GM23338 (cell line): ENCODE data around the gene SLC48A1. TPM values are rescaled to one million over a fixed set of nuclear protein-coding genes. Genes with fewer than 3 reads are reported as not detected.

Source experiments
- ATAC-seq: fragments of 200-7000 bp; cut with Tn5 transposase; 3 replicates; pipeline ENCODE4 v1.9.1; 2020
- DNase-seq: peaks from one replicate; pipeline ENCODE4 v3.0.0-alpha.2; 2015; ENCODE audit warnings: low spot score
- H2AFZ ChIP-seq: fragments of 200-600 bp; sonication (generic); 2 replicates; pipeline ENCODE4 v1.8.0; 2016; ENCODE audit warnings: antibody characterized with exemption, mild to moderate bottlenecking, moderate library complexity
- H3F3A ChIP-seq: fragments of 200-600 bp; sonication (generic); replicated peaks from 2 replicates; pipeline ENCODE4 v1.8.0; 2017; ENCODE audit warnings: antibody characterized with exemption, mixed run types, low read depth
- H3K27ac ChIP-seq: fragments of 200-600 bp; sonication (generic); 2 replicates; pipeline ENCODE4 v1.6.1; 2016; ENCODE audit warnings: low read depth
- H3K27me3 ChIP-seq: fragments of 200-600 bp; sonication (generic); 2 replicates; pipeline ENCODE4 v1.8.0; 2016; ENCODE audit warnings: mild to moderate bottlenecking, mixed run types, moderate library complexity; ENCODE audit not compliant: insufficient read depth
- H3K36me3 ChIP-seq: fragments of 200-600 bp; sonication (generic); 2 replicates; pipeline ENCODE4 v1.8.0; 2016; ENCODE audit warnings: mild to moderate bottlenecking; ENCODE audit not compliant: insufficient read depth
- H3K4me1 ChIP-seq: fragments of 200-600 bp; sonication (generic); 2 replicates; pipeline ENCODE4 v1.8.0; 2016; ENCODE audit warnings: mild to moderate bottlenecking, moderate library complexity; ENCODE audit not compliant: insufficient read depth
- H3K4me2 ChIP-seq: fragments of 200-600 bp; sonication (generic); 2 replicates; pipeline ENCODE4 v1.7.1; 2017; ENCODE audit warnings: mixed run types
- H3K4me3 ChIP-seq: fragments of 200-600 bp; sonication (generic); 2 replicates; pipeline ENCODE4 v1.6.1; 2016; ENCODE audit warnings: mixed run types
- H3K79me2 ChIP-seq: fragments of 200-600 bp; sonication (generic); replicated peaks from 2 replicates; pipeline ENCODE4 v1.8.0; 2017; ENCODE audit warnings: mild to moderate bottlenecking; ENCODE audit not compliant: insufficient read depth
- H3K9me2 ChIP-seq: fragments of 200-600 bp; sonication (generic); 2 replicates; pipeline ENCODE4 v1.8.0; 2017; ENCODE audit not compliant: insufficient read depth
- H4K20me1 ChIP-seq: fragments of 200-600 bp; sonication (generic); replicated peaks from 2 replicates; pipeline ENCODE4 v1.8.0; 2017; ENCODE audit warnings: mild to moderate bottlenecking; ENCODE audit not compliant: insufficient read depth
- H3K27ac Mint-ChIP-seq: 2 replicates; pipeline ENCODE4 v1.8.0; 2020; ENCODE audit warnings: inconsistent platforms, mild to moderate bottlenecking, moderate library complexity, mixed read lengths
- H3K27me3 Mint-ChIP-seq: 3 replicates; pipeline ENCODE4 v1.8.0; 2022; ENCODE audit warnings: low read depth, mild to moderate bottlenecking, moderate library complexity, mixed read lengths, inconsistent platforms; ENCODE audit not compliant: insufficient read depth, poor library complexity
- H3K36me3 Mint-ChIP-seq: 3 replicates; pipeline ENCODE4 v1.8.0; 2021; ENCODE audit warnings: low read depth, mild to moderate bottlenecking, inconsistent platforms, moderate library complexity, mixed read lengths
- H3K4me1 Mint-ChIP-seq: 3 replicates; pipeline ENCODE4 v1.8.0; 2020; ENCODE audit warnings: mild to moderate bottlenecking, inconsistent platforms, mixed read lengths
- H3K4me3 Mint-ChIP-seq: 3 replicates; pipeline ENCODE4 v1.8.0; 2021; ENCODE audit warnings: moderate library complexity, mild to moderate bottlenecking, inconsistent platforms, mixed read lengths
- H3K9me3 Mint-ChIP-seq: 3 replicates; pipeline ENCODE4 v1.8.0; 2020; ENCODE audit warnings: moderate library complexity, mild to moderate bottlenecking, inconsistent platforms, mixed read lengths
- CREB1 ChIP-seq: fragments of 250-450 bp; sonication (Bioruptor Pico); IDR thresholded peaks from 2 replicates; pipeline ENCODE4 v1.5.0; 2020; ENCODE audit warnings: low read depth, mild to moderate bottlenecking, moderate library complexity
- EZH2 ChIP-seq: fragments of 200-600 bp; sonication (generic); IDR thresholded peaks from one replicate; pipeline ENCODE4 v1.8.0; 2017; ENCODE audit warnings: antibody characterized with exemption, mild to moderate bottlenecking, low read depth; ENCODE audit not compliant: unreplicated experiment
- EZH2phosphoT487 ChIP-seq: fragments of 200-600 bp; sonication (generic); IDR thresholded peaks from one replicate; pipeline ENCODE4 v1.8.1; 2018; ENCODE audit warnings: antibody characterized with exemption; ENCODE audit not compliant: unreplicated experiment
- JUNB ChIP-seq: IDR thresholded peaks from one replicate; pipeline ENCODE4 v1.6.1; 2016; ENCODE audit warnings: antibody characterized with exemption; ENCODE audit not compliant: unreplicated experiment
- NANOG ChIP-seq: IDR thresholded peaks from 2 replicates; pipeline ENCODE4 v1.6.1; 2016; ENCODE audit warnings: antibody characterized with exemption, borderline replicate concordance
- POLR2AphosphoS5 ChIP-seq: IDR thresholded peaks from 2 replicates; pipeline ENCODE4 v1.6.1; 2016; ENCODE audit warnings: antibody characterized with exemption, low read depth
- STAT1 ChIP-seq: IDR thresholded peaks from one replicate; pipeline ENCODE4 v1.6.1; 2016; ENCODE audit warnings: antibody characterized with exemption; ENCODE audit not compliant: unreplicated experiment
- ZNF114 ChIP-seq: fragments of 250-450 bp; sonication (Bioruptor Pico); IDR thresholded peaks from 2 replicates; pipeline ENCODE4 v1.5.0; 2020; ENCODE audit warnings: mild to moderate bottlenecking, moderate library complexity
- ZNF331 ChIP-seq: fragments of 250-450 bp; sonication (Bioruptor Pico); IDR thresholded peaks from 2 replicates; pipeline ENCODE4 v1.5.0; 2020; ENCODE audit warnings: low read depth, mild to moderate bottlenecking, moderate library complexity
- polyA plus RNA-seq: library from polyadenylated mRNA; unstranded; fragments of >200 nt; fragmentation: Nextera tagmentation; extraction: Ambion mirVana; gene quantifications from 2 replicates; pipeline ENCODE4 v1.2.1, GENCODE V29; 2016
- total RNA-seq: library from RNA; depleted of rRNA; stranded (reverse); fragments of >200 nt; shearing (Covaris generic); gene quantifications from 2 replicates; pipeline ENCODE4 v1.2.3, GENCODE V29; 2014
- TF ChIP-seq, protein P1 (sequence below): IDR thresholded peaks from one replicate; pipeline ENCODE4 v1.6.1; 2018; ENCODE audit warnings: antibody characterized with exemption; ENCODE audit not compliant: unreplicated experiment
- TF ChIP-seq, protein P2 (sequence below), 2 experiments: fragments of 200-600 bp in 1 of 2; sonication (generic) in 1 of 2; conservative IDR thresholded peaks; 2 replicates each; pipeline versions ENCODE4 v1.5.1 to v1.6.1; 2016 to 2017; ENCODE audit warnings: antibody characterized with exemption in 2 of 2, low read depth in 2 of 2, mild to moderate bottlenecking in 2 of 2, moderate library complexity in 1 of 2
- TF ChIP-seq, protein P3 (sequence below): fragments of 250-450 bp; sonication (Bioruptor Pico); IDR thresholded peaks from 2 replicates; pipeline ENCODE4 v1.5.0; 2020; ENCODE audit warnings: mild to moderate bottlenecking, moderate library complexity
- TF ChIP-seq, protein P4 (sequence below): IDR thresholded peaks from 2 replicates; pipeline ENCODE4 v1.6.1; 2016; ENCODE audit warnings: antibody characterized with exemption

SLC48A1 gene
- total and polyA plus RNA-seq, 2 experiments from 2014 or later = 5.8 to 9.0 TPM

DNA sequence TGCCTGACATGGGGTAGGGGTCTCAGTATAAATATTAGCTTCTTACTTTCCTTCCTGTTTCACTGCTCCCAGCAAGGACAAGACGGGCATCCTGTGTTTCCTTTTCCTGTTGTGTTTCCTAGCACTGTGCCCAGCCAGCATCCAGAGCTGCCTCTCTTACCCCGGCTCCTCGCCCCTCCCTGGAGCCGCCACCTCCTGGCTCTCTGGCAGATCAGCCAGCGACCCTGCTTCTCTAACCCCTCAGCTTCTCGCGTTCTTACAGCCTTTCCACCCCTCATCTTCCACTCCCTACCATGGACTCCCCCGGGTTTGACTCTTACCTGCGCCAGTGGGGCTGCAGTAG is 28.8 kb downstream of the SLC48A1 start:
- H3K4me3 ChIP-seq = no peak overlapping the region
- H3K36me3 Mint-ChIP-seq = peaks cover 26% of the 10 kb centered on the region
- no peaks in the 10 kb centered on the region for H3K27me3 ChIP-seq
- H3K4me1 ChIP-seq = peaks cover 3% of the 10 kb centered on the region
- peaks cover 2% of the 10 kb centered on the region; the same call in 2 of the 3 replicates for H3K9me3 Mint-ChIP-seq
- DNase-seq (no peak), ATAC-seq (no peak)
- no peak overlapping the region for H2AFZ ChIP-seq
- peaks cover 63% of the 10 kb centered on the region for H3K79me2 ChIP-seq
- no peak overlapping the region for H3K27ac Mint-ChIP-seq
- H3K4me3 Mint-ChIP-seq = no peak overlapping the region
- TF ChIP-seq, protein P1, sequence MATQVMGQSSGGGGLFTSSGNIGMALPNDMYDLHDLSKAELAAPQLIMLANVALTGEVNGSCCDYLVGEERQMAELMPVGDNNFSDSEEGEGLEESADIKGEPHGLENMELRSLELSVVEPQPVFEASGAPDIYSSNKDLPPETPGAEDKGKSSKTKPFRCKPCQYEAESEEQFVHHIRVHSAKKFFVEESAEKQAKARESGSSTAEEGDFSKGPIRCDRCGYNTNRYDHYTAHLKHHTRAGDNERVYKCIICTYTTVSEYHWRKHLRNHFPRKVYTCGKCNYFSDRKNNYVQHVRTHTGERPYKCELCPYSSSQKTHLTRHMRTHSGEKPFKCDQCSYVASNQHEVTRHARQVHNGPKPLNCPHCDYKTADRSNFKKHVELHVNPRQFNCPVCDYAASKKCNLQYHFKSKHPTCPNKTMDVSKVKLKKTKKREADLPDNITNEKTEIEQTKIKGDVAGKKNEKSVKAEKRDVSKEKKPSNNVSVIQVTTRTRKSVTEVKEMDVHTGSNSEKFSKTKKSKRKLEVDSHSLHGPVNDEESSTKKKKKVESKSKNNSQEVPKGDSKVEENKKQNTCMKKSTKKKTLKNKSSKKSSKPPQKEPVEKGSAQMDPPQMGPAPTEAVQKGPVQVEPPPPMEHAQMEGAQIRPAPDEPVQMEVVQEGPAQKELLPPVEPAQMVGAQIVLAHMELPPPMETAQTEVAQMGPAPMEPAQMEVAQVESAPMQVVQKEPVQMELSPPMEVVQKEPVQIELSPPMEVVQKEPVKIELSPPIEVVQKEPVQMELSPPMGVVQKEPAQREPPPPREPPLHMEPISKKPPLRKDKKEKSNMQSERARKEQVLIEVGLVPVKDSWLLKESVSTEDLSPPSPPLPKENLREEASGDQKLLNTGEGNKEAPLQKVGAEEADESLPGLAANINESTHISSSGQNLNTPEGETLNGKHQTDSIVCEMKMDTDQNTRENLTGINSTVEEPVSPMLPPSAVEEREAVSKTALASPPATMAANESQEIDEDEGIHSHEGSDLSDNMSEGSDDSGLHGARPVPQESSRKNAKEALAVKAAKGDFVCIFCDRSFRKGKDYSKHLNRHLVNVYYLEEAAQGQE = no peak
- no peak for TF ChIP-seq EZH2phosphoT487
- no peak for TF ChIP-seq NANOG
- TF ChIP-seq, protein P2, sequence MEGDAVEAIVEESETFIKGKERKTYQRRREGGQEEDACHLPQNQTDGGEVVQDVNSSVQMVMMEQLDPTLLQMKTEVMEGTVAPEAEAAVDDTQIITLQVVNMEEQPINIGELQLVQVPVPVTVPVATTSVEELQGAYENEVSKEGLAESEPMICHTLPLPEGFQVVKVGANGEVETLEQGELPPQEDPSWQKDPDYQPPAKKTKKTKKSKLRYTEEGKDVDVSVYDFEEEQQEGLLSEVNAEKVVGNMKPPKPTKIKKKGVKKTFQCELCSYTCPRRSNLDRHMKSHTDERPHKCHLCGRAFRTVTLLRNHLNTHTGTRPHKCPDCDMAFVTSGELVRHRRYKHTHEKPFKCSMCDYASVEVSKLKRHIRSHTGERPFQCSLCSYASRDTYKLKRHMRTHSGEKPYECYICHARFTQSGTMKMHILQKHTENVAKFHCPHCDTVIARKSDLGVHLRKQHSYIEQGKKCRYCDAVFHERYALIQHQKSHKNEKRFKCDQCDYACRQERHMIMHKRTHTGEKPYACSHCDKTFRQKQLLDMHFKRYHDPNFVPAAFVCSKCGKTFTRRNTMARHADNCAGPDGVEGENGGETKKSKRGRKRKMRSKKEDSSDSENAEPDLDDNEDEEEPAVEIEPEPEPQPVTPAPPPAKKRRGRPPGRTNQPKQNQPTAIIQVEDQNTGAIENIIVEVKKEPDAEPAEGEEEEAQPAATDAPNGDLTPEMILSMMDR (conservative IDR thresholded peaks at IDR 0.05; ENCODE audit: low read depth in 2 of 2) = no peak
- TF ChIP-seq ZNF331 (CRISPR knock-in tag) = no peak
- TF ChIP-seq, protein P3, sequence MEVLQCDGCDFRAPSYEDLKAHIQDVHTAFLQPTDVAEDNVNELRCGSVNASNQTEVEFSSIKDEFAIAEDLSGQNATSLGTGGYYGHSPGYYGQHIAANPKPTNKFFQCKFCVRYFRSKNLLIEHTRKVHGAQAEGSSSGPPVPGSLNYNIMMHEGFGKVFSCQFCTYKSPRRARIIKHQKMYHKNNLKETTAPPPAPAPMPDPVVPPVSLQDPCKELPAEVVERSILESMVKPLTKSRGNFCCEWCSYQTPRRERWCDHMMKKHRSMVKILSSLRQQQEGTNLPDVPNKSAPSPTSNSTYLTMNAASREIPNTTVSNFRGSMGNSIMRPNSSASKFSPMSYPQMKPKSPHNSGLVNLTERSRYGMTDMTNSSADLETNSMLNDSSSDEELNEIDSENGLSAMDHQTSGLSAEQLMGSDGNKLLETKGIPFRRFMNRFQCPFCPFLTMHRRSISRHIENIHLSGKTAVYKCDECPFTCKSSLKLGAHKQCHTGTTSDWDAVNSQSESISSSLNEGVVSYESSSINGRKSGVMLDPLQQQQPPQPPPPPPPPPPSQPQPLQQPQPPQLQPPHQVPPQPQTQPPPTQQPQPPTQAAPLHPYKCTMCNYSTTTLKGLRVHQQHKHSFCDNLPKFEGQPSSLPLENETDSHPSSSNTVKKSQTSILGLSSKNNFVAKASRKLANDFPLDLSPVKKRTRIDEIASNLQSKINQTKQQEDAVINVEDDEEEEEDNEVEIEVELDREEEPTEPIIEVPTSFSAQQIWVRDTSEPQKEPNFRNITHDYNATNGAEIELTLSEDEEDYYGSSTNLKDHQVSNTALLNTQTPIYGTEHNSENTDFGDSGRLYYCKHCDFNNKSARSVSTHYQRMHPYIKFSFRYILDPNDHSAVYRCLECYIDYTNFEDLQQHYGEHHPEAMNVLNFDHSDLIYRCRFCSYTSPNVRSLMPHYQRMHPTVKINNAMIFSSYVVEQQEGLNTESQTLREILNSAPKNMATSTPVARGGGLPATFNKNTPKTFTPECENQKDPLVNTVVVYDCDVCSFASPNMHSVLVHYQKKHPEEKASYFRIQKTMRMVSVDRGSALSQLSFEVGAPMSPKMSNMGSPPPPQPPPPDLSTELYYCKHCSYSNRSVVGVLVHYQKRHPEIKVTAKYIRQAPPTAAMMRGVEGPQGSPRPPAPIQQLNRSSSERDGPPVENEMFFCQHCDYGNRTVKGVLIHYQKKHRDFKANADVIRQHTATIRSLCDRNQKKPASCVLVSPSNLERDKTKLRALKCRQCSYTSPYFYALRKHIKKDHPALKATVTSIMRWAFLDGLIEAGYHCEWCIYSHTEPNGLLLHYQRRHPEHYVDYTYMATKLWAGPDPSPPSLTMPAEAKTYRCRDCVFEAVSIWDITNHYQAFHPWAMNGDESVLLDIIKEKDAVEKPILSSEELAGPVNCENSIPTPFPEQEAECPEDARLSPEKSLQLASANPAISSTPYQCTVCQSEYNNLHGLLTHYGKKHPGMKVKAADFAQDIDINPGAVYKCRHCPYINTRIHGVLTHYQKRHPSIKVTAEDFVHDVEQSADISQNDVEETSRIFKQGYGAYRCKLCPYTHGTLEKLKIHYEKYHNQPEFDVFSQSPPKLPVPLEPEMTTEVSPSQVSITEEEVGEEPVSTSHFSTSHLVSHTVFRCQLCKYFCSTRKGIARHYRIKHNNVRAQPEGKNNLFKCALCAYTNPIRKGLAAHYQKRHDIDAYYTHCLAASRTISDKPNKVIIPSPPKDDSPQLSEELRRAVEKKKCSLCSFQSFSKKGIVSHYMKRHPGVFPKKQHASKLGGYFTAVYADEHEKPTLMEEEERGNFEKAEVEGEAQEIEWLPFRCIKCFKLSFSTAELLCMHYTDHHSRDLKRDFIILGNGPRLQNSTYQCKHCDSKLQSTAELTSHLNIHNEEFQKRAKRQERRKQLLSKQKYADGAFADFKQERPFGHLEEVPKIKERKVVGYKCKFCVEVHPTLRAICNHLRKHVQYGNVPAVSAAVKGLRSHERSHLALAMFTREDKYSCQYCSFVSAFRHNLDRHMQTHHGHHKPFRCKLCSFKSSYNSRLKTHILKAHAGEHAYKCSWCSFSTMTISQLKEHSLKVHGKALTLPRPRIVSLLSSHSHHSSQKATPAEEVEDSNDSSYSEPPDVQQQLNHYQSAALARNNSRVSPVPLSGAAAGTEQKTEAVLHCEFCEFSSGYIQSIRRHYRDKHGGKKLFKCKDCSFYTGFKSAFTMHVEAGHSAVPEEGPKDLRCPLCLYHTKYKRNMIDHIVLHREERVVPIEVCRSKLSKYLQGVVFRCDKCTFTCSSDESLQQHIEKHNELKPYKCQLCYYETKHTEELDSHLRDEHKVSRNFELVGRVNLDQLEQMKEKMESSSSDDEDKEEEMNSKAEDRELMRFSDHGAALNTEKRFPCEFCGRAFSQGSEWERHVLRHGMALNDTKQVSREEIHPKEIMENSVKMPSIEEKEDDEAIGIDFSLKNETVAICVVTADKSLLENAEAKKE (CRISPR knock-in tag) = no peak
- TF ChIP-seq CREB1 (CRISPR knock-in tag) = no peak
- TF ChIP-seq, protein P4, sequence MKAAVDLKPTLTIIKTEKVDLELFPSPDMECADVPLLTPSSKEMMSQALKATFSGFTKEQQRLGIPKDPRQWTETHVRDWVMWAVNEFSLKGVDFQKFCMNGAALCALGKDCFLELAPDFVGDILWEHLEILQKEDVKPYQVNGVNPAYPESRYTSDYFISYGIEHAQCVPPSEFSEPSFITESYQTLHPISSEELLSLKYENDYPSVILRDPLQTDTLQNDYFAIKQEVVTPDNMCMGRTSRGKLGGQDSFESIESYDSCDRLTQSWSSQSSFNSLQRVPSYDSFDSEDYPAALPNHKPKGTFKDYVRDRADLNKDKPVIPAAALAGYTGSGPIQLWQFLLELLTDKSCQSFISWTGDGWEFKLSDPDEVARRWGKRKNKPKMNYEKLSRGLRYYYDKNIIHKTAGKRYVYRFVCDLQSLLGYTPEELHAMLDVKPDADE = no peak
- TF ChIP-seq ZNF114 (CRISPR knock-in tag) = no peak
- no peak for TF ChIP-seq POLR2AphosphoS5
- TF ChIP-seq JUNB = no peak
- TF ChIP-seq EZH2 = no peak
- TF ChIP-seq STAT1 = no peak
- H3K9me2 ChIP-seq = no peaks in the 10 kb centered on the region
- H3K27ac ChIP-seq = no peak overlapping the region
- no peaks in the 10 kb centered on the region for H3K36me3 ChIP-seq
- H3F3A ChIP-seq = no peaks in the 10 kb centered on the region
- H3K27me3 Mint-ChIP-seq = peaks cover 10% of the 10 kb centered on the region
- H4K20me1 ChIP-seq = peaks cover 13% of the 10 kb centered on the region
- no peak overlapping the region for H3K4me2 ChIP-seq
- peaks cover 71% of the 10 kb centered on the region for H3K4me1 Mint-ChIP-seq
